GM18873 (cell line): ENCODE measurements around the gene GRN.
"Not testable (repeated sequence)": the region's sequence is repeated elsewhere in the genome, so short reads cannot be mapped to it uniquely, and the experiment has no call there.

Experiments
- ATAC-seq: cut with Tn5 transposase; IDR thresholded peaks from one replicate; pipeline ENCODE4 v1.9.1; 2021; ENCODE audit warnings: mild to moderate bottlenecking, moderate library complexity, moderate number of reproducible peaks; ENCODE audit not compliant: unreplicated experiment, low FRiP score

The GRN gene

DNA sequence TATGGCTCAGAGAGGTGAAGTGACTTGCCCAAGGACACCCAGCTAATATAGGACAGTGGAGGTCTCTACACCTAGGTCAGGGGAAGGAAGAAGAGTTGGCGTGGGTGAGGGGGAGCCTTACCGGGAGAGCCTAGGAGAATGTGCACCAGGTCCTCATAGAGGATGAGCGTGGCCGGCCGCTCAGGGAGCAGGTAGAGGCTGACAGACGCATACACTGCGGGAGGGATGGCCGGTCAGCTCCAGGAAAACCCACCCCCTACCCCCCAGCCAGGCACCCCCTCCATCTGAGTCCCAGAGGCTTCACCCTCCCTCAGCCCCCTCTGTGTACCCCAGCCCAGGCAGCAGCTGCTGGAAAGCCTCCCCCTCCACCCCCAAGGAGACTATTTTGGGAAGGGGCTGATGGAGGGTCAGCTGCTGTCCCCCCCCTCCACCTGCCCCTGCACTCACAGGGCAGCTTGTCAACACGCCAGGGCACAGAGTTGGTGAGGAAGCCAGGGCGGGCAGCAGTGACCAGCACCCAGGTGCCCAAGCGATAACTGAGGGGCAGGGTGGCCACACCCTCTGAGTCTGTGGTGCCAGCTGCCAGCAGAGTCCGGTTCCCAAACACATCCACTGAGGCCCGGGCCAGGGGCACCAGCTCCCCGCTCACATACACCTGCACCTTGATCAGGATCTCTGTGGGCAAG, 14.5 kb downstream of the GRN start:
- ATAC-seq: no peak

DNA sequence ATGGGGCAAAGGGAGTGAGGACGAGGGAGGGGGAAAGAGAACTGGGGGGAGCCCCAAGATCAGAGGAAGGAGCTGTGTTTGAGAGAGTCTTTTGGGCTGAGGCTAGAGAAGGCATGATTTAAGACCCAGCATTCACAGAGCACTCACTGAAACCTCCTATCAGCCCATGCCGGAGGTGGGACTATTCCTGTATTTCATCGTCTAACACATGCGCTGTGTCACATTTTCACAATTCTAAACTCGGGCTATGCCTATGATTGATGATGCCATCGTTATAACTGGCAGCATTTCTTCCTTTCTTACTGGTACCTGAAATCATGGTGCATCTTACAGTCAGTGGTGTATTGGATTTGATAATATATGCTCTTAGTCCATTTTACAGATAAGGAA, 15.0 kb downstream of the GRN start:
- ATAC-seq: no peak

DNA sequence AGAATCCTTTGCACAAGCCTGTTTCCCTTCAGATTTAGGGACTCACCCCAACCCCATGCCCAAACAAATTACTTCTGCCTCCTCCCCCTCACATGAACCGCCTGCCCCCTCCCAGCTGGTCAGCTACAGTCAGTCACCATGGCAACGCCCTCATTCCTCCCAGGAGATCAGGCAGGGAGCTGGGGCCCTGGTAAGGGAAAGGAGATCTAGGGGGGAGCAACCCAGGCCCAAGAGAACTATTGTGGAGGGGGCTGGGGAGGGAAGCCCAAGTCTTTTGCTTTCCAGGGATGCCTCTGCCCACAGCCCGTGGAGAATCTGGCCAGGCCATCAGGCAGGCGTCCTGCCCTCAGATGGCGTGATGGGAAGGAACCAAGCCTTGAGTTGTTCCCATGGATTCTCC, 15.7 kb downstream of the GRN start:
- no peak for ATAC-seq

DNA sequence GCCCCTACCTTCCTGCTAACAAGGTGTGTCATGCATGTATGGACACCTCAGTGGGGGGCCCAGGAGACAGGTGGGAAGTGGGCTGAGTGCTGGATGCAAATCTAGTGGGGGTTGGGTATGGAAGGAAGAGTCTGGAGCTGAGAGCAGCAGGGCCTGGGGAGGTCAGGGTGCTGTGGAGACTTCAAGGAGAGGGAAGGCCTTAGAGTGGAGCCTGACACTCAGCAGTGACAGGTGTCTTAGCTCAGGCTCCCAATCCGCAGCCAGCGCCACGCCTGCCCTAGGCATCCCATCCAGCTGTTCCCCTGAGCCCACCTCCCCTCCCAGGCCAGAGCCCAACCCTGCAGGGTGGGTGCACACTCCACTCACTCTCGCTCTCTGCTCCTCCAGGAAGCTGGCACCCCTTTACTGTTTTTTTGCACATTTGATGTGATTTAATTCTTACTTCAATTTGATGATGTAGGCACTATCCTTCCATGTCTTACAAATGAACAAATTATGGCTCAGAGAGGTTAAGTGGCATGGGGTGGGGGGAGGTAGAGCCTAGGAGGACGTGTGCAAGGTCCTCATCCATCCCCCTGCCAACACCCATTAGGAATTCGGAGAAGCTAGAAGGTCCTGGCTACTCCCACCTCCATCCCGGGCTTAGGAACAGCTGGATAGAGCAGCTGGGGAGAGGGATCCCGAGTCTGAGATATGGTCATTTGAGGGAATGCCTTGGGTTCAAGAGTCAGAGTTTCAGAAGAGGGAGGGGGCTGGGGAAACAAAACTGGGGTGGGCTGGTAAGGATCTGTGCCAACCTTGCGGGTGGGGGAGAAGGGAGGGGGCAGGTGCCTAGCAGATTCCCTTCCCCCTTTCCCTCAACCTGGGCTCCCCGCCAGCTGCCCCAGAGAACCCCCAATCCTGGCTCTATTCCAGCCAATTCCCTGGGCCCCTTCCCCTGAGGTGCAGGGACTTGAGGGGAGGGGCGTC, 16.5 kb downstream of the GRN start:
- no peak for ATAC-seq

DNA sequence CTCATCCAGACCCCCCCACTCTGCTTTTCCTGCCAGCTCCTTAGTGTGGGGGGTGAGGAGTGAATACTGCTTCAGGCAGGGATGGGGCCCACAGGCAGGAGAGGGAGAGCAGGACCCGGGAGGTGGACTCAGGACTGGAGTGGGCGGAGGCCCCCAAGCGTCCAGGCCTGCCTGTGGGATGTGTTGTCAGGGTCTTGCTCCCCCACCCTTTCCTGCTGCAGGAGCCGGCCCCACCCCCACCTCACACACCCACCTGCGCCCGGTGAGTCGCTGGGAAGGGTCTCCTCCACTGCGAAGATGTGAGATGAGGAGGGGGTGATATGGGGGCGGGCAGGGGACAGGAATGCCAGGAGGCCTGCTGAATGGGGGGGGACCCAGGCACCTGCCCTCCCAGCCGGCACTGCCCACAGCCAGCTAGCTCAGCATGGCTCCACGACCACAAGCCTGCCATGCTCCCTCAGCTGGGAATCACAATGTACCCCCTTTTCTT, 17.4 kb downstream of the GRN start:
- no peak for ATAC-seq

DNA sequence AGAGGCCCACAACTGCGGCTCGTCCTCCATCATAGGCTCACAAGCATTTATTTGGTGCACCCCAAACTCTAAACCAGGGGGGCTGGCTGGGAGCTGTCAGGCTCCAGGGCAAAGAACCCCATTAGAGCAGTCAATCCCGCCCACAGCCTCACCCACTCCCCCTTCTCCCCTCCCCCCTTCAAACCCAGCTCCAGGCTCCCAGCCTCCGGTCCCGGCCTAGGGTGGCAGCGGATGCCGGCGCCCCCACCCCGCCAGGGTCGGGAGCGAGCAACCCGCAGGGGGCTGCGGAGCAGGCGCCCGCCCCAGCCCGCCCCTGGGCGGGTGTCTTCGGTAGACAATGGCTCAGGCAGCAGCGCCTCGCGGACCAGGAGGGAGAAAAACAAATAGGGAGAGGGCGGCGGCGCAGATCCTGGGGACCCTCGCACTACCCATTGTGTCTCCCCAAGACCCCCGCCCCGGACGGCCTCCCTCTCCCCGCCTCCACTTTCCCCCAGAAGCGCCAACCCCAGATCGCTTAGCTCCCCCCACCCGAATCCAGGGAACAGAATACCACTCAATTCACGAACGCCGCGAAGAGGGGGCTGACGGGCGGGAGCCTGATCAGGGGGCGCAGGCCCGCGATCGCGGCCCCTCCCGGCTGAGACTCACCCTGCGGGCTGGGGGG, 18.0 kb downstream of the GRN start:
- ATAC-seq: no peak

DNA sequence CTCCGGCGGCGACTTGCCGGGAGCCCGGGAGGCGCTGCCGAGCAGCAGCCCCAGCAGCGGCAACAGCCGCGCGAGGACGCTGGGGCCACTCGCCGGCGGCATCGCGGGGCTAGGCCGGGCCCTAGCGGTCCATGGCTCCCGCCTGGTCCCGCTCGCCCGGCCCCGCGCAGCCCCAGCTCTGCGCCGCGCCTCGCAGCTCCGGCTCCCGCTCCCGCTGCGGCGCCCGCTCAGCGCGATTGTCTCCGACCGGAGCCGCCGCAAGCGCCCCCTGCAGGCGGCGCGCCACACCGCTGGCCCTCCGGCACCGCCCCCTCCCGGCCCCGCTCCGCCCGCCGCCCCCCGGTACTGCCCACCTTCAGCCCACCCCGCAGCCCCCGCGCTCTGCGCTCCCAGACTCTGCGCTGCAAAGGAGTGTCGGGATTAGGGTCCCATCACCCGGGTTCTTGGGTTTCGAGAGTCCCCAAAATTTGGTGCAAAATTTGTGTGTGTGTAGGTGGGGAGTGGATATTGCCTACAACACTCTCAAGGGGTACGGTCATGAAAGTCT, 18.6 kb downstream of the GRN start, which contains the start of gene FAM171A2:
Gene FAM171A2, minus strand, starts transcription at position 241 of the 547 bp plus-strand sequence. Its CDS starts 139 bp downstream, at position 102.
- ATAC-seq: no peak

DNA sequence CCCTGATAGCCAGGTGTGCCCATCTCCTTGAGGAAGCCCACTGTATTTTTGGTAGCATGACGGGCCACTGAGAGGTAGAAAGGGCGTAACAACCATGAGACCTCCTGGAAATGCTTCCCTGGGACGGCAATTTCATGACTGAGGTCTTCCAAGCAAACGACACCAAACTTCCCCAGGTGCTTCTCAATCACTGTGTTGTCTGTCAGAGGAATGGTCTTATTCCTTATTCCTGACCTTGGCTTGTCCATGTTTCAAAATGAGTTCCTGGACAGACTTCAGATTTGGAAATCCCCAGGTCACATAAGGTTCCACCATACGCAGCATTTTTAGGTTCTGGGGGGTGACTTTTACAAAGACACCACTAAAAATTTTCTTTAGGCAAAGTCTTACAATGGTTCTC, 19.9 kb downstream of the GRN start:
- ATAC-seq: not testable (repeated sequence)

DNA sequence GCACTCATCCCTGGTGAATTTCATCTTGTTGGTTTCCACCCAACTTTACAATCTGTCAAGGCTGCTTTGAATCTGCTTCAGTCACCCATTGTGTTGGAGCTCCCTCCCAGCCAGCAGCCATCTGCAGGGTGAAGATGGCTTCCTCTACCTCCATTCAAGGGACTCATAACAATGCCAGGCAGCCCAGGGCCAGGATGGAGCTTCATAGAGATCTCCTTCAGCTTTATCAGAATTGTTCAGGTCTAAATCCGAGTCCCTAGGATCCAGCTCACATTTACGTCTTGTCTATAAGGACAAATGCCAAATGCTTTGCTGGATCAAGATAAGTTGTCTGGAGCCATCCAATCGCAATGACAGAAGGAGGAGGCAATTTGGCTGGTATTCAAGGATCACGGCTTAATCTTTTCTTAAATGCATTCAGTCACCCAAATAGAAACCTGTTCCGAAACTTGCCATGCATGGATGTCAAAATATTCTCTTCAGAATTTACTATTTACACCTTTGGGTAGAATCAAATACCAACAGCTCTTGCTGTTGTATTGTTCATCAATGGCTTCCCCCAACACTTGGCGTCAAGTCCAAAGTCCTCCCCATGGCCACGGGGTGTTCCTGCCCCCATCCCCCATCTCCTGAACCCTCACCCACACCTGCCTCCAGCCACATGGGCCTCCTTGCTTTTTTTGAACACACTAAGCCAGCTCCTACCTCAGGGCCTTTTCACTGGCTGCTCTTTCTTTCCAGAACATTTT, 22.3 kb downstream of the GRN start:
- ATAC-seq: no peak

DNA sequence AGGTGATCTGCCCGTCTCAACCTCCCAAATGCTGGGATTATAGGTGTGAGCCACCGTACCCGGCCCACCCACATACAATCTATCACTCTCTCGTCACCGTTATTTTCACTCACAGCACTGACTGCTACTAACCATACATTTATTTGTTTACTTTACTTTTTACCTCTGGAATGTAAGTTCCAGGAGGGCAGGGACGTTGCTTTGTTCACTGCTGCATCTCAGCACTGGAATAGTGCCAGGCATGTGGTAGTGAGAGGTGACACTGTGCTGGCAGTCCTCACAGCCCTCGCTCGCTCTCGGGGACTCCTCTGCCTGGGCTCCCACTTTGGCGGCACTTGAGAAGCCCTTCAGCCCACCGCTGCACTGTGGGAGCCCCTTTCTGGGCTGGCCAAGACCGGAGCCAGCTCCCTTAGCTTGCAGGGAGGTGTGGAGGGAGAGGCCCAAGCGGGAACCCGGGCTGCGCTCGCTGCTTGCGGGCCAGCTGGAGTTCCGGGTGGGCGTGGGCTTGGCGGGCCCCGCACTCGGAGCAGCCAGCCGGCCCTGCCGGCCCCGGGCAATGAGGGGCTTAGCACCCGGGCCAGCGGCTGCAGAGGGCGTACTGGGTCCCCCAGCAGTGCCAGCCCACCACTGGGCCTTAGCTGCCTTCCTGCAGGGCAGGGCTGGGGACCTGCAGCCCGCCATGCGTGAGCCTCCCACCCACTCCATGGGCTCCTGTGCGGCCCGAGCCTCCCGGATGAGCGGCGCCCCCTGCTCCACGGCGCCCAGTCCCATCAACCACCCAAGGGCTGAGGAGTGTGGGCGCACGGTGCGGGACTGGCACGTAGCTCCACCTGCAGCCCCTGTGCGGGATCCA, 23.5 kb downstream of the GRN start:
- ATAC-seq: not testable (repeated sequence)

DNA sequence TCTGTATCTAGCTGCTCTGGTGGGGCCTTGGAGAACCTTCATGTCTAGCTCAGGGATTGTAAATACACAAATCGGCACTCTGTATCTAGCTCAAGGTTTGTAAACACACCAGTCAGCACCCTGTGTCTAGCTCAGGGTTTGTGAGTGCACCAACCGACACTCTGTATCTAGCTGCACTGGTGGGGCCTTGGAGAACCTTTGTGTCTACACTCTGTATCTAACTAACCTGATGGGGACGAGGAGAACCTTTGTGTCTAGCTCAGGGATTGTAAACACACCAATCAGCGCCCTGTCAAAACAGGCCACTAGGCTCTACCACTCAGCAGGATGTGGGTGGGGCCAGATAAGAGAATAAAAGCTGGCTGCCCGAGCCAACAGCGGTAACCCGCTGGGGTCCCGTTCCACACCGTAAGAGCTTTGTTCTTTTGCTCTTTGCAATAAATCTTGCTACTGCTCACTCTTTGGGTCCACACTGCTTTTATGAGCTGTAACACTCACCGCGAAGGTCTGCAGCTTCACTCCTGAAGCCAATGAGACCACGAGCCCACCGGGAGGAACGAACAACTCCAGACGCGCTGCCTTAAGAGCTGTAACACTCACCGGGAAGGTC, 24.4 kb downstream of the GRN start:
- ATAC-seq: not testable (repeated sequence)

DNA sequence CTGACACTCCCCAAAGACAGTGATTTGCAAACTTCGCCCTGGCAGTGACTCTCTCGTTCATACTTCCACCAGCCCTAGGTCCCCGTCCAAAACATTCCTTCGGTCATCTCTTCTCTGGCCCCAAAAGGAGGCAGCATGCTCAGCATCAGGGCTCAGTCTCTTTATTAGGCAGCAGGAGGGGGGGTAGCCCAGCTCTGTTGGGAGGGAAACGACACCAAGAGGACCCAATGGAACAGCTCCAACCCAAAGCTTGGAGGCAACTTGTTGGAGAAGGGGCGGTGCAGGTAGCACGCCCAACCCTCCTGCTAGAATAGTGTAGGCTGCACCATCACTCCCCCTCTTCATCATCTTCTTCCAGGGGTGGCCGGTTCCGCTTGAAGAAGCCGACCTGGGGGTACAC, 26.9 kb downstream of the GRN start:
- no peak for ATAC-seq

DNA sequence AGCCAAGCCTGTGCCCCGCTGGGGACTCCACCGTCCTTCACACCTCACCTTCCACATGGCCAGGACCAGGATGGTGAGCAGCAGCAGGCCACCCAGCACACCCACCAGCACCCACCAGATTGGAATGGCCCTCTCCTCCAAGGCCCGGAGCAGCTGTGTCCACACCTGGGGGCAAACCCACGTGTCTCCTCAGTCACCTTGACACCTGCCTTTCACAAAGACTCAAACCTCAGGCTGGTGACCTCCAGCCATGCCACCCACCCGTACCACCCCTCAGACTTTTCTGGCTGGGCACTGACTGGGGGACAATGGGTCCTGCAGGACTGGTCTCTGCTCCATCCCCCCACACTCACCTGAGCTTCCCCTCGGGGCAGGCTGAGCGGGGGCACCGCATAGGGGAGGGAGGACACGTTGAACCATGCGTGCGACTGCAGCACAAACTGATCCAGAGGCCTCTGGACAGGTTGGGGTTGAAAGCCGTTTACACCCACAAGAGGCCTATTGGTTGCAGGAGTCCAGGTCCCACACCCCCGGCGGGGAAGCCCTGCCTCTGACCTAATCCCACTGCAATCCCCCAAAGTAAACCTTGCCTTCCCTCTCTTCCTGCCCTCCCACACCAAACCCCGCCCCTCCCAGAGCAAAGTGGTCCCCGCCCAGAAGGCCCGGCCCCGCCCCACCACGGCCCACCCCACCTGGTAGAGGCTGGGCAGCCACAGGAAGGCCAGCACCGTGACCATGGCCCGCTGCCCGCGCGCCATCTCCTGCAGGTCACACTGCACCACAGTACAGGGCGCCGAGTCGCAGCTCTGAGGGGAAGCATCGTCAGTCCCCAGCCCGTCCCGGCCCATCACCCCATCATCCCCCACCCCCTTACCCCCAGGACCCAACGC, 29.4 kb downstream of the GRN start:
- no peak for ATAC-seq

DNA sequence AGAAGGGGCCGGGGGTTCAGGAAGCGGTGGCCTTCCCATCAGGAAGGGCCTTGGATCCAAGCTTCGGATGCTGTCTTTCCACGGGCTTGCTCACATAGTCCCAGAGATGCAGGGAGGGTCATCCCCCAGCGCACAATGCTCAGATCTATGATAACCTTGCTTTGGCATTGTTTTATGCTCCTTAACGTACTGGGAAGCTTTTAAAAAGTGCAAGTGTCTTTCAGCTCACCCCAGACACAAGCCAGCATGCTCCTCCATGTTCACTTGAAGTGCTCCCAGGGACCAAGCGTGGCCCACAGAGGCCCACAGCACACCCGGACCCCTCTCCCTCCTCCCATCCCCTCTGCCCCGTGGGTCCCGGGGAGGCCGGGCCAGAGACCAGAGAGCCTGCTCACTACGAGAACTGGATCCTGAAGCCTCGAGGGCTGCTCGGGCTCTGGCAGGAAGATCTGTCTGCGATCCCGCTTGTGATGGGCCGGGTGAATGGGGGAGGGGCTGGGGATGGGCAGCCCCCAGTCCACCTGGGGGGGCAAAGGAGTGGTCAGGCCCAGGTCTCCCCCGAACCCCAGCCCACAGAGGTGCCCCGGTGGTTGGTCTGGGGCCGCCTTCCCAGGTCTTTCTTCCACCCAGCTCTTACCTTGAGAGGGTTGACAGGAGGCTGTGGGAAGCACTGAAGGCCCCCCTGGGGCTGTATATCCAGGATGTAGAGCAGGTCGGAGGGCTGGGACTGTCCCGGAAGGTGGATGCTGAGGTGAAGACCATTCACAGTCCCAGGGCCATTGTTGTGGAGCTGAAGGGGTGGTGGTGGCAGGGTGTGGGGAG, 30.3 kb downstream of the GRN start:
- ATAC-seq: no peak

DNA sequence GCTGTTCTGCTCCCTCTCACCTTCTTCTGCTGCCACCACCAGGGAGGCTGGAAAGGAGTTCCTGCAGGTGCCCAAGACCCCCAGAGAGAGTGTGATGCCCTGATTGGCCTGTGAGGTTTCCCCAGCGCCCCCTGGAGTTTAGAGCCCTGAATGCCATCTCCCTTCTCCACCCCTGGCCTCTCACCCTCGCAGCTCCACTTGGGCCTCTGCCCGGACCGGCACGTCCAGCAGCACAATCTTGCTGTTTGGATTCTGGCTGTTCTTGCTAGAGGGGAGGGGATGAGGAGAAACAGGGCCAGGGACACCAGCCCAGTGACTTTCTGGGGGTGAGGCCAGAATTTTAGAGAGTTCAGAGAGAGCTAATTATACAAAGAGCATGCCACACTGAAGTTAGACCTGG, 31.0 kb downstream of the GRN start:
- no peak for ATAC-seq

DNA sequence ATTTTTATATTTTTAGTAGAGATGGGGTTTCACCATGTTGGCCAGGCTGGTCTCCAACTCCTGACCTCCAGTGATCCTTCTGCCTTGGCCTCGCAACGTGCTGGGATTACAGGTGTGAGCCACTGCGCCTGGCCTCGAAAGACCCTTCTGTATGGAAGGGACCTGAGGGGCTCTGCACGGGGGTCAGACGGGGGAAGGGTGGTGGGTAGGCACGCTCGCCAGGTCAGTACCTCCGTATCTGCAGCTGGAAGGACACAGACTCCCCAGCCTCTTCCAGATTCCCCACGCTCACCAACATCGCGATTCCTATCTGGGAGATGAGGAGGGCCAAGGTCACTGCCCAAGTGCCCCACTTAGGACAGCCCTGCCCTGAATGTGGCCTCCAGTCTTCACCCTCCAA, 31.7 kb downstream of the GRN start:
- ATAC-seq: no peak

DNA sequence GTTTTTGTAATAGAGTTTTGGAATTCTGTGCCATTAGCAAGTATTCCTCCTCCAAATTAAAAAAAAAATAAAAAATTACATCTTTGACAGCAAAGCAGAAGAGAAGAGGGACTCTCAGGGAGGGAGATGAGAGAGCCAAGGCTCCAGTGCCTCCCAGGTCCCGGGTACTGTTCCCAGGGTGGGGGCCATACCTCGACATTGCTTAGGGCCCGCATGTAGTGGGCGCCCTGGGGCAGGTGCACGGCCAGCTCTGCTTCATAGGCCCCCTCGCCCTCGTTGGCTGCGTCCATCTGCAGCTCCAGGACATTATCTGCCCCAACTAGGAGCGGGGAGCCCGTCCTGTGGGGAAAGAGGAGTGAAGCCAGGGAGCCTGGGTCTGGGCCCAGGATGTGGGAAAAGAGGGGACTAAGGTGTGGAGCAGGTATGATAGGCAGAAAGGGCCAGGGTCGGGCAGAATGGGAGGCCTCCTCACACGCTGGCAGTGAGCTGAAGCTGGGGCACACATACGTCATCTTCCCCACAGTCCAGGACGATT, 33.1 kb downstream of the GRN start:
- ATAC-seq: no peak
